ENCODE data around the gene ADRM1.

The ADRM1 gene

GRCh38 chr20:62356589-62357186, 53.9 kb downstream of the ADRM1 start:
- no peak for DNase-seq

DNA sequence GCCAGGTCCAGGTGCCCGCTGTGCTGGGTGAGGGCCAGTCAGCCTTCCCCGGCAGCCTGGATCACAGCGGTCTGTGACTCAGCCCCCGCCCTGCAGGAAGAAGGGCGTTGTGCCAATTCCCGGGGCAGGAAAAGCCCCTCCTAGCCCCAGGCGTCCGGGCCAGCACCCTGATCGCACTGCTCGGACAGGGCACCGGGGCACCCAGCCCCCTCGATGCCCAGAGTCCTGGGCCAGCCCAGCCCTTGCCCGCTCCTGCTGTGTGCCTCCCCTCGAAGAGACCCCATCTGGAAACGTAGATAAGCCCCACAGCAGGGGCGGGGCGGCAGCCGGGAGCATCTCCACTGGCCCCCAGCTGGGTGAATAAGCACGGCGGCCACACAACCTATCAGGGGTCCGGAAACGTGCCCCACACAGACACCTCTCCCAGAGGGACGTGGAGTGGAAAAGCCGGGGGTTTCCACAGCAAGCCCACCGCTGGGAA, 54.4 kb downstream of the ADRM1 start:
- DNase-seq, result no peak

- DNase-seq, result no peak
Measured at GRCh38 chr20:62357681-62358080, 54.9 kb downstream of the ADRM1 start.

Measured in activated naive CD4-positive, alpha-beta T cell treated with Interleukin-2 at 50 U/mL for 16 hours (primary cell).